Measurements from ENCODE around the gene RNF126. TPM values are rescaled to one million over a fixed set of nuclear protein-coding genes. Genes with fewer than 3 reads are reported as not detected.

RNF126 gene
- total RNA-seq, 6 experiments from 2014 or later, result 18.3 to 85.0 (median 28.8) TPM

DNA sequence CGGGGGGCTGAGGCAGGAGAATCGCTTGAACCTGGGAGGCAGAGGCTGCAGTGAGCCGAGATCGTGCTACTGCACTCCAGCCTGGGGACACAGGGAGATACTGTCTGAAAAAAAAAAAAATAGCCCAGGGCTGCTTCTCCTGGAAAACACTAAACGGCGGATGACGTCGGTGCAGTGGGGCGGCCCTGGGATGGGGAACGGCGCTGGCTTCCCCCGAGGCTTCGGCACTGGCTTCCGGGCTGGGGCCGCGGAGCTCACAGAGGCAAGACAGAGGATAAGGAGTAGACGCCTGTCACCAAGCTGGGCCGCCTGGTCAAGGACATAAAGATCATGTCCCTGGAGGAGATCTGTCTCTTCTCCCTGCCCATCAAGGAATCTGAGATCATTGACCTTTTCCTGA lies 27.2 kb upstream of the RNF126 start:
- Histone ChIP-seq H3K4me1 (no peaks in the 10 kb centered on the region), H3K9me3 (no peaks in the 10 kb centered on the region), H3K4me3 (no peak overlapping the region), H3K27me3 (no peaks in the 10 kb centered on the region), H3K36me3 (no peaks in the 10 kb centered on the region), H3K27ac (no peak overlapping the region)
- WGBS (ENCODE audit: insufficient coverage, low coverage, low lambda C conversion rate, missing lambda C conversion rate), result 69% methylated on average over 10 of the region's 18 CpGs
- DNase-seq (no peak), ATAC-seq (peak in 3 of 4 donors; percentile 44 to 69 (median 46))
- TF ChIP-seq POLR2A (IDR thresholded peaks at IDR 0.05), result no peak
- TF ChIP-seq, protein P1, sequence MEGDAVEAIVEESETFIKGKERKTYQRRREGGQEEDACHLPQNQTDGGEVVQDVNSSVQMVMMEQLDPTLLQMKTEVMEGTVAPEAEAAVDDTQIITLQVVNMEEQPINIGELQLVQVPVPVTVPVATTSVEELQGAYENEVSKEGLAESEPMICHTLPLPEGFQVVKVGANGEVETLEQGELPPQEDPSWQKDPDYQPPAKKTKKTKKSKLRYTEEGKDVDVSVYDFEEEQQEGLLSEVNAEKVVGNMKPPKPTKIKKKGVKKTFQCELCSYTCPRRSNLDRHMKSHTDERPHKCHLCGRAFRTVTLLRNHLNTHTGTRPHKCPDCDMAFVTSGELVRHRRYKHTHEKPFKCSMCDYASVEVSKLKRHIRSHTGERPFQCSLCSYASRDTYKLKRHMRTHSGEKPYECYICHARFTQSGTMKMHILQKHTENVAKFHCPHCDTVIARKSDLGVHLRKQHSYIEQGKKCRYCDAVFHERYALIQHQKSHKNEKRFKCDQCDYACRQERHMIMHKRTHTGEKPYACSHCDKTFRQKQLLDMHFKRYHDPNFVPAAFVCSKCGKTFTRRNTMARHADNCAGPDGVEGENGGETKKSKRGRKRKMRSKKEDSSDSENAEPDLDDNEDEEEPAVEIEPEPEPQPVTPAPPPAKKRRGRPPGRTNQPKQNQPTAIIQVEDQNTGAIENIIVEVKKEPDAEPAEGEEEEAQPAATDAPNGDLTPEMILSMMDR (IDR thresholded peaks at IDR 0.05), result no peak
- intact Hi-C loops (cut with DNase I), result no loop called here

DNA sequence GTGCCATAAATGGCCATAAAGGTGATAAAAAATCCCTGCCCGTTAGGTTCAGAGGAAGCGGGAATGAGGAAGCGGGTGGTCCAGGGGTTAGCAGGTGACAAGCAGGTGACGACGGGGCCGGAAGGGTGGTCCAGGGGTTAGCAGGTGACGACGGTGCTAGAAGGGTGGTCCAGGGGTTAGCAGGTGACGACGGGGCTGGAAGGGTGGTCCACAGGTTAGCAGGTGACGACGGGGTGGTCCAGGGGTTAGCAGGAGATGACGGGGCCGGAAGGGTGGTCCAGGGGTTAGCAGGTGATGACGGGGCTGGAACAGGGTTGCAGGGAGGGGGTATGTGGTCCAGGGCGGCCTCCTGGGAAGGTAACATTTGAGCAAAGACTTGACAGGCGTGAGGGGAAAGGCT lies 26.0 kb upstream of the RNF126 start:
- ATAC-seq (peak in 1 of 4 donors; percentile 9), DNase-seq (no peak)
- Histone ChIP-seq H3K27me3 (no peaks in the 10 kb centered on the region), H3K4me1 (no peaks in the 10 kb centered on the region), H3K4me3 (no peak overlapping the region), H3K36me3 (no peaks in the 10 kb centered on the region), H3K9me3 (no peaks in the 10 kb centered on the region), H3K27ac (no peak overlapping the region)
- 89% methylated on average over 16 of the region's 17 CpGs for WGBS (ENCODE audit: insufficient coverage, low coverage, low lambda C conversion rate, missing lambda C conversion rate)
- intact Hi-C loops (cut with DNase I), result no loop called here
- TF ChIP-seq, protein P1 (IDR thresholded peaks at IDR 0.05), result no peak
- no peak for TF ChIP-seq POLR2A (IDR thresholded peaks at IDR 0.05)

DNA sequence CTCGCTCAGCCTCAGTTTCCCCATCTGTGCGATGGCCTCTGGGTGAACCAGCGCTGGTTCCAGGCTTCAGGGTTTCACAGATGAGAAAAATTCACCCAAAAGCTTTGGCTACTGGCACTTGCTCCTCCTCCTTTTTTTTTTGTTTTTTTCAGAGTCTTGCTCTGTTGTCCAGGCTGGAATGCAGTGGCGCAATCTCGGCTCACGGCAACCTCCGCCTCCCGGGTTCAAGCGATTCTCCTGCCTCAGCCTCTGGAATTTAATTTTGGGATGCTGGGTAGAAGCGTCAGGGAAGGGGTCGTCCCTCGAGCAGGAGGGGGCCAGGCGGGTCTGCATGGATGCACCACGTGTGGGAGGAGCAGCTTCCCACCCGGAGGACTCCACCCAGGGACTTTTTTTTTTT lies 25.2 kb upstream of the RNF126 start:
- Histone ChIP-seq H3K27me3 (no peaks in the 10 kb centered on the region), H3K36me3 (no peaks in the 10 kb centered on the region), H3K27ac (no peak overlapping the region), H3K4me1 (no peaks in the 10 kb centered on the region), H3K4me3 (no peak overlapping the region), H3K9me3 (no peaks in the 10 kb centered on the region)
- DNase-seq, result no peak
- WGBS (ENCODE audit: insufficient coverage, low coverage, low lambda C conversion rate, missing lambda C conversion rate), result 53% methylated on average over 13 of the region's 15 CpGs
- ATAC-seq, result no peak
- intact Hi-C loops (cut with DNase I), result no loop called here
- TF ChIP-seq, protein P1 (IDR thresholded peaks at IDR 0.05), result no peak
- TF ChIP-seq POLR2A (IDR thresholded peaks at IDR 0.05), result no peak

DNA sequence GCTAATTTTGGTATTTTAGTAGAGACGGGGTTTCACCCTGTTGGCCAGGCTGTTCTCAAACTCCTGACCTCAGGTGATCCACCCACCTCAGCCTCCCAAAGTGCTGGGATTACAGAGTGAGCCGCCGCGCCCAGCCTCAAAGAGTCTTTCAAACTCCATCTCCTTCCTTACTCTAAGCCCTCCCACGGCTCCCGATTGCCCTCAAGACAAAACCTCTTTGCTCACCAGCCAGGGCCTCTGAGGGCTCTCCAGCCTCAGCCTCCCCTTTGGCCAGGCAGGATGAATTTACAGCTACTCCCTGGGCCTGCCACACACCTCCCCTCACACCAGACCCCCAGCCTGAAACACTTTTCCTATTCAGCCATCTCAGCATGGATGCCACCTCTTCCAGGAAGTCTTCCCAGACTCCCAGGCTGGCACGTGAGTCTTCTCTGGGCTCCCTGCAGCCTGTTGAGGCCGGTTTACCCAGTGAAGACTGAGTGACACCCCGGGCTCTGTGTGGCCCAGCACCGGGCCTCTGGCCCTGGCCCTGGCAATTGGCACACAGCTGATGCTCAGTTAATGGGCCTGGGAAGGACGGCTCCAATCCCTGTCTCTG lies 24.7 kb upstream of the RNF126 start:
- Histone ChIP-seq H3K36me3 (no peaks in the 10 kb centered on the region), H3K4me1 (no peaks in the 10 kb centered on the region), H3K27ac (no peak overlapping the region), H3K9me3 (no peaks in the 10 kb centered on the region), H3K4me3 (no peak overlapping the region), H3K27me3 (no peaks in the 10 kb centered on the region)
- ATAC-seq (no peak), DNase-seq (no peak)
- intact Hi-C loops (cut with DNase I), result no loop called here
- WGBS (ENCODE audit: insufficient coverage, low coverage, low lambda C conversion rate, missing lambda C conversion rate), result 91% methylated on average over 5 of the region's 11 CpGs
- TF ChIP-seq, protein P1 (IDR thresholded peaks at IDR 0.05), result no peak
- TF ChIP-seq POLR2A (IDR thresholded peaks at IDR 0.05), result no peak
